Kasumi-1 (cell line): ENCODE data around the gene FCRL6.

Experiments used
- DNase-seq, 2 experiments: peaks; one replicate each; lab custom pipeline; 2025; lab: John Stamatoyannopoulos, UW

FCRL6 gene

GRCh38 chr1:159835862-159836525 is 33.8 kb downstream of the FCRL6 start:
- DNase-seq = no peak

GRCh38 chr1:159838715-159839114 is 36.6 kb downstream of the FCRL6 start:
- DNase-seq = no peak

- DNase-seq = no peak
Observed at GRCh38 chr1:159839116-159839849, 37.1 kb downstream of the FCRL6 start.

- DNase-seq = no peak
Observed at GRCh38 chr1:159841749-159842148, 39.6 kb downstream of the FCRL6 start.

GRCh38 chr1:159843459-159843858 is 41.3 kb downstream of the FCRL6 start:
- DNase-seq = no peak

- DNase-seq = no peak
Observed at GRCh38 chr1:159845751-159846629, 43.8 kb downstream of the FCRL6 start.

- no peak for DNase-seq
Observed at GRCh38 chr1:159847231-159847630, 45.1 kb downstream of the FCRL6 start.

- no peak for DNase-seq
Observed at GRCh38 chr1:159848326-159848725, 46.2 kb downstream of the FCRL6 start.

- no peak for DNase-seq
Observed at GRCh38 chr1:159849626-159850366, 47.6 kb downstream of the FCRL6 start.

GRCh38 chr1:159851407-159851806 is 49.2 kb downstream of the FCRL6 start:
- no peak for DNase-seq

GRCh38 chr1:159853417-159854115 is 51.4 kb downstream of the FCRL6 start:
- peak in 1 of 2 experiments; percentile 1 for DNase-seq

GRCh38 chr1:159854116-159854692 is 52.0 kb downstream of the FCRL6 start:
- no peak for DNase-seq

- DNase-seq = peak; percentile 17 to 32
Observed at GRCh38 chr1:159854693-159855192, 52.6 kb downstream of the FCRL6 start.

GRCh38 chr1:159855709-159856108 is 53.5 kb downstream of the FCRL6 start:
- no peak for DNase-seq

GRCh38 chr1:159856576-159856975 is 54.4 kb downstream of the FCRL6 start:
- DNase-seq = no peak

GRCh38 chr1:159857889-159858288 is 55.7 kb downstream of the FCRL6 start:
- no peak for DNase-seq

GRCh38 chr1:159859767-159860322 is 57.7 kb downstream of the FCRL6 start:
- DNase-seq = no peak

- DNase-seq = no peak
Observed at GRCh38 chr1:159860456-159860855, 58.3 kb downstream of the FCRL6 start.

- no peak for DNase-seq
Observed at GRCh38 chr1:159861218-159861617, 59.1 kb downstream of the FCRL6 start.

- DNase-seq = no peak
Observed at GRCh38 chr1:159862031-159862430, 59.9 kb downstream of the FCRL6 start.
